ENCODE data around the gene ALG12.

The ALG12 gene

GRCh38 chr22:49884075-49884474, 34.2 kb downstream of the ALG12 start:
- Histone ChIP-seq H2AFZ (ENCODE audit: low read length) (no peak overlapping the region), H3K9me3 (ENCODE audit: low read length) (peaks cover 7% of the 10 kb centered on the region; the same call in 1 of the 2 replicates), H3K4me2 (ENCODE audit: low read length) (no peak overlapping the region), H3K9ac (ENCODE audit: low read length) (no peak overlapping the region), H3K27me3 (ENCODE audit: insufficient read depth, low read length) (no peaks in the 10 kb centered on the region), H4K20me1 (ENCODE audit: insufficient read depth, low read length) (no peaks in the 10 kb centered on the region), H3K4me1 (ENCODE audit: insufficient read depth, low read length, severe bottlenecking) (peaks cover 9% of the 10 kb centered on the region), H3K4me3 (ENCODE audit: low read depth, low read length, poor library complexity, severe bottlenecking) (no peak overlapping the region), H3F3A (ENCODE audit: insufficient read depth, low read length) (no peaks in the 10 kb centered on the region), H3K9me2 (ENCODE audit: low read depth, low read length) (no peaks in the 10 kb centered on the region), H3K79me2 (ENCODE audit: insufficient read depth, low read length) (peaks cover 17% of the 10 kb centered on the region), H3K36me3 (ENCODE audit: insufficient read depth, low read length) (peaks cover 76% of the 10 kb centered on the region), H3K27ac (ENCODE audit: low read depth, low read length, poor library complexity, severe bottlenecking) (no peak overlapping the region)
- no peak for TF ChIP-seq CTCF (IDR thresholded peaks at IDR 0.05; ENCODE audit: low read length)
- TF ChIP-seq EZH2 (IDR thresholded peaks at IDR 0.05; ENCODE audit: borderline replicate concordance, low read length) = no peak

- no peaks in the 10 kb centered on the region for H3K9me2 ChIP-seq (ENCODE audit: low read depth, low read length)
- H3K4me2 ChIP-seq (ENCODE audit: low read length) = no peak overlapping the region
- H3K9ac ChIP-seq (ENCODE audit: low read length) = no peak overlapping the region
- no peaks in the 10 kb centered on the region for H3F3A ChIP-seq (ENCODE audit: insufficient read depth, low read length)
- peaks cover 71% of the 10 kb centered on the region for H3K36me3 ChIP-seq (ENCODE audit: insufficient read depth, low read length)
- H3K79me2 ChIP-seq (ENCODE audit: insufficient read depth, low read length) = peaks cover 17% of the 10 kb centered on the region
- H3K4me1 ChIP-seq (ENCODE audit: insufficient read depth, low read length, severe bottlenecking) = peaks cover 9% of the 10 kb centered on the region
- no peak for TF ChIP-seq CTCF (IDR thresholded peaks at IDR 0.05; ENCODE audit: low read length)
- no peak for TF ChIP-seq EZH2 (IDR thresholded peaks at IDR 0.05; ENCODE audit: borderline replicate concordance, low read length)
- no peaks in the 10 kb centered on the region for H3K27me3 ChIP-seq (ENCODE audit: insufficient read depth, low read length)
- H3K4me3 ChIP-seq (ENCODE audit: low read depth, low read length, poor library complexity, severe bottlenecking) = no peak overlapping the region
- H3K27ac ChIP-seq (ENCODE audit: low read depth, low read length, poor library complexity, severe bottlenecking) = no peak overlapping the region
- no peaks in the 10 kb centered on the region for H4K20me1 ChIP-seq (ENCODE audit: insufficient read depth, low read length)
- no peak overlapping the region for H2AFZ ChIP-seq (ENCODE audit: low read length)
- peaks cover 5% of the 10 kb centered on the region; the same call in 1 of the 2 replicates for H3K9me3 ChIP-seq (ENCODE audit: low read length)
Measured at GRCh38 chr22:49883294-49883640, 35.0 kb downstream of the ALG12 start.

GRCh38 chr22:49882519-49883293, 35.5 kb downstream of the ALG12 start:
- no peaks in the 10 kb centered on the region for H3F3A ChIP-seq (ENCODE audit: insufficient read depth, low read length)
- H3K4me2 ChIP-seq (ENCODE audit: low read length) = no peak overlapping the region
- H3K79me2 ChIP-seq (ENCODE audit: insufficient read depth, low read length) = peaks cover 17% of the 10 kb centered on the region
- no peak overlapping the region for H3K4me3 ChIP-seq (ENCODE audit: low read depth, low read length, poor library complexity, severe bottlenecking)
- no peak overlapping the region for H3K9ac ChIP-seq (ENCODE audit: low read length)
- no peaks in the 10 kb centered on the region for H3K9me2 ChIP-seq (ENCODE audit: low read depth, low read length)
- H4K20me1 ChIP-seq (ENCODE audit: insufficient read depth, low read length) = no peaks in the 10 kb centered on the region
- peaks cover 6% of the 10 kb centered on the region; the same call in 1 of the 2 replicates for H3K9me3 ChIP-seq (ENCODE audit: low read length)
- H3K27me3 ChIP-seq (ENCODE audit: insufficient read depth, low read length) = no peaks in the 10 kb centered on the region
- no peak overlapping the region for H3K27ac ChIP-seq (ENCODE audit: low read depth, low read length, poor library complexity, severe bottlenecking)
- H3K36me3 ChIP-seq (ENCODE audit: insufficient read depth, low read length) = peaks cover 71% of the 10 kb centered on the region
- TF ChIP-seq EZH2 (IDR thresholded peaks at IDR 0.05; ENCODE audit: borderline replicate concordance, low read length) (no peak), CTCF (IDR thresholded peaks at IDR 0.05; ENCODE audit: low read length) (no peak)
- peaks cover 9% of the 10 kb centered on the region for H3K4me1 ChIP-seq (ENCODE audit: insufficient read depth, low read length, severe bottlenecking)
- no peak overlapping the region for H2AFZ ChIP-seq (ENCODE audit: low read length)
